K562 (cell line): ENCODE measurements around the gene NXF1. TPM values are rescaled to one million over a fixed set of nuclear protein-coding genes. Genes with fewer than 3 reads are reported as not detected.

Experiments
- ATAC-seq: fragments of 200-7000 bp; cut with Tn5 transposase; 3 replicates; pipeline ENCODE4 v1.9.1; 2020; ENCODE audit warnings: moderate library complexity
- BruUV-seq: library from RNA; stranded (reverse); fragments of 400-500 nt; replicated peaks from 2 replicates; lab custom pipeline; 2021; lab: Mats Ljungman, UMichigan
- CTCF ChIA-PET: fragments of 300-600 bp; formaldehyde crosslinking; extraction: SDS; loops from one replicate; lab custom pipeline; 2021; ENCODE audit warnings: low intra/inter-chr PET ratio; lab: Yijun Ruan, JAX
- POLR2A ChIA-PET: fragments of 300-600, 350-650 bp; sonication (Branson Sonifier 250); formaldehyde crosslinking; extraction: SDS; loops from one replicate; lab custom pipeline; 2021; ENCODE audit warnings: antibody characterized with exemption, inconsistent platforms; lab: Yijun Ruan, JAX
- DNase-seq, 4 experiments: peaks; one replicate each; pipeline versions ENCODE4 v3.0.0 to v3.0.0-alpha.2; 2011 to 2018; ENCODE audit warnings: low spot score in 3 of 4, mixed read lengths in 3 of 4; ENCODE audit errors: extremely low read depth in 1 of 4
- FAIRE-seq: peaks from 2 replicates; lab custom pipeline; 2011; peaks lifted over from hg19 to GRCh38; lab: Jason Lieb, UNC
- H2AFZ ChIP-seq: 2 replicates; pipeline ENCODE4 v1.6.0; 2011; ENCODE audit warnings: low read depth, low read length, control low read depth, inconsistent platforms
- H3K27ac ChIP-seq: fragments of 200-600 bp; 3 replicates; pipeline ENCODE4 v1.8.0; 2011; ENCODE audit warnings: low read depth, mild to moderate bottlenecking, control low read depth, inconsistent platforms, low read length, moderate library complexity, mixed read lengths; ENCODE audit errors: extremely low read depth
- H3K27me3 ChIP-seq, 2 experiments: fragments of 300-600 bp in 1 of 2; 2 replicates in 1 of 2; 3 replicates in 1 of 2; pipeline versions ENCODE4 v1.6.0 to v1.8.0; 2011; ENCODE audit warnings: inconsistent platforms in 2 of 2, low read length in 2 of 2, mild to moderate bottlenecking in 1 of 2, mixed read lengths in 1 of 2, moderate library complexity in 1 of 2; ENCODE audit not compliant: control insufficient read depth in 2 of 2, insufficient read depth in 2 of 2
- H3K36me3 ChIP-seq: fragments of 300-600 bp; 3 replicates; pipeline ENCODE4 v1.8.0; 2011; ENCODE audit warnings: mild to moderate bottlenecking, low read length, inconsistent platforms; ENCODE audit not compliant: control insufficient read depth, insufficient read depth
- H3K4me1 ChIP-seq, 2 experiments: fragments of 200-600 bp in 1 of 2; replicated peaks in 1 of 2; 2 replicates in 1 of 2; 3 replicates in 1 of 2; pipeline versions ENCODE4 v1.5.1 to v1.8.0; 2011; ENCODE audit warnings: inconsistent platforms in 2 of 2, low read length in 2 of 2, mild to moderate bottlenecking in 1 of 2, mixed read lengths in 1 of 2, moderate library complexity in 1 of 2; ENCODE audit not compliant: control insufficient read depth in 2 of 2, insufficient read depth in 2 of 2
- H3K4me2 ChIP-seq: 2 replicates; pipeline ENCODE4 v1.6.1; 2011; ENCODE audit warnings: low read length, control low read depth, inconsistent platforms, mixed read lengths; ENCODE audit not compliant: insufficient read depth
- H3K4me3 ChIP-seq: fragments of 200-600 bp; sonication (generic), shearing (Covaris generic); 2 replicates; pipeline ENCODE4 v1.5.1; 2016; ENCODE audit warnings: control low read depth, inconsistent platforms
- H3K79me2 ChIP-seq: fragments of 200-600 bp; 3 replicates; pipeline ENCODE4 v1.8.0; 2011; ENCODE audit warnings: low read length, inconsistent platforms; ENCODE audit not compliant: control insufficient read depth, insufficient read depth
- H3K9ac ChIP-seq, 2 experiments: 2 replicates each; pipeline versions ENCODE4 v1.6.0 to v1.6.1; 2011; ENCODE audit warnings: low read depth in 2 of 2, low read length in 2 of 2, control low read depth in 1 of 2, inconsistent platforms in 1 of 2, mild to moderate bottlenecking in 1 of 2, mixed read lengths in 1 of 2; ENCODE audit not compliant: insufficient read depth in 1 of 2
- H3K9me1 ChIP-seq: one replicate; pipeline ENCODE4 v1.6.0; 2011; ENCODE audit warnings: inconsistent platforms, mild to moderate bottlenecking, low read length, moderate library complexity; ENCODE audit not compliant: control insufficient read depth, insufficient read depth
- H3K9me3 ChIP-seq: replicated peaks from 2 replicates; pipeline ENCODE4 v1.5.1; 2011; ENCODE audit warnings: low read depth, low read length, inconsistent platforms; ENCODE audit not compliant: control insufficient read depth, insufficient read depth
- H4K20me1 ChIP-seq: replicated peaks from 2 replicates; pipeline ENCODE4 v1.6.1; 2011; ENCODE audit warnings: low read length, inconsistent platforms, mixed read lengths; ENCODE audit not compliant: control insufficient read depth, insufficient read depth
- ATF4 ChIP-seq: fragments of 450-650 bp; formaldehyde crosslinking; IDR thresholded peaks from 2 replicates; pipeline ENCODE4 v1.4.0; 2022; ENCODE audit warnings: mild to moderate bottlenecking, moderate library complexity
- ELF1 ChIP-seq: fragments of 200-800 bp; sonication (Bioruptor generic); IDR thresholded peaks from 2 replicates; pipeline ENCODE4 v1.6.1; 2016; ENCODE audit warnings: missing genetic modification characterization, missing compliant biosample characterization
- GATAD2B ChIP-seq: fragments of 450-650 bp; IDR thresholded peaks from 2 replicates; pipeline ENCODE4 v1.6.1; 2017; ENCODE audit warnings: mild to moderate bottlenecking, borderline replicate concordance
- RB1 ChIP-seq: fragments of 450-650 bp; IDR thresholded peaks from 2 replicates; pipeline ENCODE4 v1.6.1; 2017; ENCODE audit warnings: low read depth, mild to moderate bottlenecking
- SRSF1 ChIP-seq: fragments of 200-400 bp; formaldehyde crosslinking; IDR thresholded peaks from 2 replicates; pipeline ENCODE4 v1.6.1; 2017; ENCODE audit warnings: mild to moderate bottlenecking, low read depth, low read length, moderate library complexity
- THRB ChIP-seq: fragments of 450-650 bp; formaldehyde crosslinking; conservative IDR thresholded peaks from 2 replicates; pipeline ENCODE4 v1.4.0; 2022; ENCODE audit warnings: mild to moderate bottlenecking, missing genetic modification characterization
- ZHX1 ChIP-seq: fragments of 150-350 bp; conservative IDR thresholded peaks from 2 replicates; pipeline ENCODE4 v1.6.1; 2014; ENCODE audit warnings: low read length
- WGBS: fragments of 100-300 bp; shearing (Covaris generic); methylation state at CpG from one replicate; pipeline ENCODE4 v1.1.6; 2016; ENCODE audit warnings: low coverage, mixed read lengths; ENCODE audit not compliant: insufficient coverage; ENCODE audit errors: missing lambda C conversion rate; 5-methylcytosine and 5-hydroxymethylcytosine counted together
- in situ Hi-C: fragments of 300-500 bp; cut with MboI; formaldehyde crosslinking; loops from 4 replicates; pipeline ENCODE4 v1.15.0; 2018; ENCODE audit warnings: inconsistent platforms, mixed read lengths
- intact Hi-C: fragments of 100-400 bp; cut with micrococcal nuclease; formaldehyde crosslinking; loops from 2 replicates; pipeline ENCODE4 v1.14.2; 2022
- polyA plus RNA-seq, 8 experiments: library from polyadenylated mRNA; depleted of rRNA in 4 of 8; stranded (reverse) in 5 of 8; unstranded in 3 of 8; fragments of >200 nt; fragmentation: Nextera tagmentation in 2 of 8; fragmentation: Illumina TruSeq in 1 of 8; extraction: Ambion mirVana in 2 of 8; extraction: Trizol in 1 of 8; gene quantifications; 2 replicates each; pipeline versions ENCODE4 v1.2.1 to v1.2.3, GENCODE V29; 2011 to 2014; ENCODE audit warnings: inconsistent platforms in 1 of 8, missing spikeins in 1 of 8
- total RNA-seq, 7 experiments: library from RNA; depleted of rRNA in 6 of 7; stranded (reverse); fragments of >200 nt in 6 of 7; fragmentation: Illumina TruSeq in 2 of 7; extraction: Trizol in 2 of 7; gene quantifications; 2 replicates each; pipeline versions ENCODE4 v1.2.1 to v1.2.3, GENCODE V29; 2011 to 2021; ENCODE audit warnings: low replicate concordance in 1 of 7
- TF ChIP-seq, protein P1 (sequence below): sonication (generic); formaldehyde crosslinking; IDR thresholded peaks from 2 replicates; pipeline ENCODE4 v1.8.1; 2023; ENCODE audit warnings: mild to moderate bottlenecking, missing genetic modification reagents, moderate library complexity
- TF ChIP-seq, protein P2 (sequence below): fragments of 250-450 bp; sonication (Bioruptor Pico); IDR thresholded peaks from 2 replicates; pipeline ENCODE4 v1.4.0; 2020; ENCODE audit warnings: mild to moderate bottlenecking, moderate library complexity
- TF ChIP-seq, protein P3 (sequence below): IDR thresholded peaks from 2 replicates; pipeline ENCODE4 v1.6.1; 2016; ENCODE audit warnings: missing genetic modification characterization, missing compliant biosample characterization

The NXF1 gene
- total and polyA plus RNA-seq, 9 of the 15 experiments (the other 6 are each of a cell fraction or from before 2014, with no cell fraction given), result 18.1 to 98.3 (median 35.8) TPM

DNA sequence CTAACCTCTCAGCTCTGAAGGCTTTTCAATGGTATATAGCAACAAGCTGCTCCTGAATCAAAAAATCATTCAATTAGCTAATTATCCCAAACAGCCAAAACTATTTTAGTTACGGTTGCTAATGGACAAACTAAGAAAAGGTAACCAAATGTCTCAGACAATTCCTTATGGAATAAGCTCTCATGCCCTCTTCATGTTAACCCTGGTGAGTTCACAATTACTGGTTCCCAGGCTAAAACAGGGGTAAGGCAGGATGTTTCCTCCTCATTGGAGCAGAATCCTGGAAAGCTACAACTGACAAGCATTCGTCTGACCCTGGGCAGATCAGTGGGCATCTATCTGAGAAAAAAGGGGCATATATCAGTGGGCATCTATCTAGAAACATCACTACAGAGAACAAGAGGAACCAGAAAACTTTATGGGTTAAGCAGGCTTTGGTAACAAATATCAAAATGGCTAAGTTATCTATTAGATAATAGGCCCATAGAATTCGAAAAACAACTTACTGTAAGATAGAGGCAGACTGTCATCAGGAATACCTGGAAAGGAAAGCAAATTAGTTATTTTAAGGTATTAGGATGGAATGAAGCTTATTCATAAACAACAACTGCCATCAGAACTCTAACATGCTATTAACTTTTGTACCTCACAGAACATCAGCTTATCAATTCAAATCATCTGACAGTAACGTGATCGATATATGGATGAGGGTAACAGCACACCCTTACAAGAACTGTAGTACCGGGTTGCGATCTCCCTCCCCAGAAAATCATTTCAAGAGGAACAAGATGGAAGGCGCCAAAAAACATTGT lies 49.0 kb upstream of the NXF1 start:
- CTCF ChIA-PET, result no interaction called here
- peak overlapping the region; percentile 92 for H3K27ac ChIP-seq
- H3K4me3 ChIP-seq, result peak overlapping the region; percentile 74
- peak overlapping the region; percentile 92 to 96 for H3K9ac ChIP-seq
- H3K9me1 ChIP-seq, result no peaks in the 10 kb centered on the region
- under 1% methylated on average over 8 of the region's 8 CpGs for WGBS
- H3K4me1 ChIP-seq, result peaks cover 0 to 14% of the 10 kb centered on the region in 2 experiments; a peak in 2 of 5 replicates
- peaks cover 44% of the 10 kb centered on the region for H4K20me1 ChIP-seq
- FAIRE-seq (no peak), DNase-seq (peak in 3 of 4 experiments; percentile 9 to 33 (median 30)), ATAC-seq (no peak)
- intact Hi-C loops (no loop called here), in situ Hi-C loops (loop anchor here (25.0 kb wide), 1 partner anchor 467 kb away; no protein-coding TSS in a partner anchor)
- peaks cover 77% of the 10 kb centered on the region for H3K79me2 ChIP-seq
- no peaks in the 10 kb centered on the region for H3K9me3 ChIP-seq
- POLR2A ChIA-PET, result interaction anchor here (0.6 to 10.0 kb wide), 23 partner anchors 9 to 162 kb away, joined by 3 to 403 read pairs (median 18); partner anchors contain the start of genes NXF1, POLR2G, SLC3A2 and STX5
- peaks cover 50% of the 10 kb centered on the region for H3K36me3 ChIP-seq
- BruUV-seq, result no TSS peak
- no peaks in the 10 kb centered on the region for H3K27me3 ChIP-seq
- H2AFZ ChIP-seq, result no peak overlapping the region
- peak overlapping the region; percentile 99 for H3K4me2 ChIP-seq
- TF ChIP-seq, protein P1, sequence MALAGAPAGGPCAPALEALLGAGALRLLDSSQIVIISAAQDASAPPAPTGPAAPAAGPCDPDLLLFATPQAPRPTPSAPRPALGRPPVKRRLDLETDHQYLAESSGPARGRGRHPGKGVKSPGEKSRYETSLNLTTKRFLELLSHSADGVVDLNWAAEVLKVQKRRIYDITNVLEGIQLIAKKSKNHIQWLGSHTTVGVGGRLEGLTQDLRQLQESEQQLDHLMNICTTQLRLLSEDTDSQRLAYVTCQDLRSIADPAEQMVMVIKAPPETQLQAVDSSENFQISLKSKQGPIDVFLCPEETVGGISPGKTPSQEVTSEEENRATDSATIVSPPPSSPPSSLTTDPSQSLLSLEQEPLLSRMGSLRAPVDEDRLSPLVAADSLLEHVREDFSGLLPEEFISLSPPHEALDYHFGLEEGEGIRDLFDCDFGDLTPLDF (CRISPR knock-in tag), result no peak
- TF ChIP-seq, protein P2, sequence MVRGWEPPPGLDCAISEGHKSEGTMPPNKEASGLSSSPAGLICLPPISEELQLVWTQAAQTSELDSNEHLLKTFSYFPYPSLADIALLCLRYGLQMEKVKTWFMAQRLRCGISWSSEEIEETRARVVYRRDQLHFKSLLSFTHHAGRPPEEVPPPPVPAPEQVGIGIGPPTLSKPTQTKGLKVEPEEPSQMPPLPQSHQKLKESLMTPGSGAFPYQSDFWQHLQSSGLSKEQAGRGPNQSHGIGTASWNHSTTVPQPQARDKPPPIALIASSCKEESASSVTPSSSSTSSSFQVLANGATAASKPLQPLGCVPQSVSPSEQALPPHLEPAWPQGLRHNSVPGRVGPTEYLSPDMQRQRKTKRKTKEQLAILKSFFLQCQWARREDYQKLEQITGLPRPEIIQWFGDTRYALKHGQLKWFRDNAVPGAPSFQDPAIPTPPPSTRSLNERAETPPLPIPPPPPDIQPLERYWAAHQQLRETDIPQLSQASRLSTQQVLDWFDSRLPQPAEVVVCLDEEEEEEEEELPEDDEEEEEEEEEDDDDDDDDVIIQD (CRISPR knock-in tag), result no peak
- TF ChIP-seq ELF1 (tag) (no peak), THRB (CRISPR knock-in tag) (no peak), ATF4 (no peak), SRSF1 (no peak), GATAD2B (no peak), ZHX1 (no peak), RB1 (no peak)
- TF ChIP-seq, protein P3, sequence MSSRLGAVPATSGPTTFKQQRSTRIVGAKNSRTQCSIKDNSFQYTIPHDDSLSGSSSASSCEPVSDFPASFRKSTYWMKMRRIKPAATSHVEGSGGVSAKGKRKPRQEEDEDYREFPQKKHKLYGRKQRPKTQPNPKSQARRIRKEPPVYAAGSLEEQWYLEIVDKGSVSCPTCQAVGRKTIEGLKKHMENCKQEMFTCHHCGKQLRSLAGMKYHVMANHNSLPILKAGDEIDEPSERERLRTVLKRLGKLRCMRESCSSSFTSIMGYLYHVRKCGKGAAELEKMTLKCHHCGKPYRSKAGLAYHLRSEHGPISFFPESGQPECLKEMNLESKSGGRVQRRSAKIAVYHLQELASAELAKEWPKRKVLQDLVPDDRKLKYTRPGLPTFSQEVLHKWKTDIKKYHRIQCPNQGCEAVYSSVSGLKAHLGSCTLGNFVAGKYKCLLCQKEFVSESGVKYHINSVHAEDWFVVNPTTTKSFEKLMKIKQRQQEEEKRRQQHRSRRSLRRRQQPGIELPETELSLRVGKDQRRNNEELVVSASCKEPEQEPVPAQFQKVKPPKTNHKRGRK (tag), result no peak
